ENCODE measurements around the gene JMY. TPM values are rescaled to one million over a fixed set of nuclear protein-coding genes. Genes with fewer than 3 reads are reported as not detected.

JMY gene
- total RNA-seq, 2 experiments from 2014 or later, result 6.1 to 6.3 TPM

DNA sequence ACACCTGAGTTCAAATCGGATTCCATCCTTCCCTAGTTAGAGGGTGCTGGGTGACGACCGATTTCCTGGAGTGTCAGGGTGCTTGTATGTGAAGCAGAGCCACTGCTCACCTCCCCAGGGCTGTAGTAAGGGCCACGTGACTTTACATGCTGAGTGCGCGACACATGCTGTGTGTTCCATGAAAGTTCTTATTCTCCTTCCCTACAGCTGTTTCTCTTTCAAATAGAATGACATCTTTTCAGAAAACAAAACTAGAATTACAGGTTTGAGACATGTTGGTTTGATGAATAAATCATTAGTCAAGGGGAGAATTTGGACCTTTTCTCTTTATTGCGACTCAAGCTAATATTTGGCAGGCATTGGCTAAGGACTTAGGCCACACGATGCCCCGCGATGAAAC, 113.1 kb downstream of the JMY start:
- Mint-ChIP-seq H3K9me3 (peaks cover 2% of the 10 kb centered on the region), H3K4me1 (ENCODE audit: low read depth) (no peaks in the 10 kb centered on the region), H3K4me3 (no peak overlapping the region), H3K36me3 (ENCODE audit: low read depth) (peaks cover 1% of the 10 kb centered on the region), H3K27ac (no peak overlapping the region), H3K27me3 (no peaks in the 10 kb centered on the region)
- intact Hi-C loops (cut with micrococcal nuclease), result no loop called here
- TF ChIP-seq, protein P1, sequence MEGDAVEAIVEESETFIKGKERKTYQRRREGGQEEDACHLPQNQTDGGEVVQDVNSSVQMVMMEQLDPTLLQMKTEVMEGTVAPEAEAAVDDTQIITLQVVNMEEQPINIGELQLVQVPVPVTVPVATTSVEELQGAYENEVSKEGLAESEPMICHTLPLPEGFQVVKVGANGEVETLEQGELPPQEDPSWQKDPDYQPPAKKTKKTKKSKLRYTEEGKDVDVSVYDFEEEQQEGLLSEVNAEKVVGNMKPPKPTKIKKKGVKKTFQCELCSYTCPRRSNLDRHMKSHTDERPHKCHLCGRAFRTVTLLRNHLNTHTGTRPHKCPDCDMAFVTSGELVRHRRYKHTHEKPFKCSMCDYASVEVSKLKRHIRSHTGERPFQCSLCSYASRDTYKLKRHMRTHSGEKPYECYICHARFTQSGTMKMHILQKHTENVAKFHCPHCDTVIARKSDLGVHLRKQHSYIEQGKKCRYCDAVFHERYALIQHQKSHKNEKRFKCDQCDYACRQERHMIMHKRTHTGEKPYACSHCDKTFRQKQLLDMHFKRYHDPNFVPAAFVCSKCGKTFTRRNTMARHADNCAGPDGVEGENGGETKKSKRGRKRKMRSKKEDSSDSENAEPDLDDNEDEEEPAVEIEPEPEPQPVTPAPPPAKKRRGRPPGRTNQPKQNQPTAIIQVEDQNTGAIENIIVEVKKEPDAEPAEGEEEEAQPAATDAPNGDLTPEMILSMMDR (IDR thresholded peaks at IDR 0.05), result no peak
- POLR2A ChIA-PET, result no interaction called here
- ATAC-seq (no peak), DNase-seq (no peak)
- CTCF ChIA-PET, result no interaction called here

DNA sequence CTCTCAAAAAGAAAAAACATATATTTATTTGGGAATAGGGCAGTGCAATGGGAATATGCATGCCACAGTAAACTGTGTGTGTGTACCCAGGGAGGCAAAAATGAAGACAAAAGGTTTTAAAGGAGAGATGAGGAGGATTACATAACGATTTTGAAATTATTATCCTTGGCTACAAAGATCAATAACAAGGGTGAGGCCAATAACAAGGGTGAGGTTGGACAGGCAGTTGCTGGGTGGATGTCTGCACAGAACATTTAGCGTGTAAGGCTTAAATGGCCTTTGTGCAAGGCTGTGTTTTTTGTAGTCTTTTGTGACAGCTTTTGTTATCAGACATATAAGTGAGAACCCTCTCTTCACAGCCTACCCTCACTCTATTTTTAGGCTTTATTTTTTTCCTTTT, 114.0 kb downstream of the JMY start:
- TF ChIP-seq, protein P1 (IDR thresholded peaks at IDR 0.05), result no peak
- intact Hi-C loops (cut with micrococcal nuclease), result no loop called here
- ATAC-seq (no peak), DNase-seq (no peak)
- POLR2A ChIA-PET, result no interaction called here
- peaks cover 1% of the 10 kb centered on the region for H3K36me3 Mint-ChIP-seq (ENCODE audit: low read depth)
- no peaks in the 10 kb centered on the region for H3K4me1 Mint-ChIP-seq (ENCODE audit: low read depth)
- no peak overlapping the region for H3K4me3 Mint-ChIP-seq
- CTCF ChIA-PET, result no interaction called here
- no peak overlapping the region for H3K27ac Mint-ChIP-seq
- H3K27me3 Mint-ChIP-seq, result no peaks in the 10 kb centered on the region
- peaks cover 2% of the 10 kb centered on the region for H3K9me3 Mint-ChIP-seq

DNA sequence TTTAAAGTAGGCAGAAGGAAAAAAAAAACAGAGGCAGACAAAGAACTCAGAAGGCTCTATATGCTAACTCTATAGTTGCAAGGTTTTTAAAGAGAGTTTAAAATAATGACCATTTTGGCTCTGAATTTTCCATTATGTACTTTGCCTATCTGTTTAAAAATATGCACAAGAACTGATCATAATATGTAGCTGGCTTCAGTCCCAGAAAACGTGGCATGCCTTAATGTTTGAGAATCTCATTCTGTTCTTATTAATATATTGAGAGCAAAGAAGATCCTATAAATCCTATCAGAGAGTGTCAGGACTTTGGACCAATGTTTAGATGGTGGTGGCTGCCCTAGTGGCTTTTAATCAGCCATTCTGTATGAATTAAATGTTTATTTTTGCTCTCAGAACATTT, 121.5 kb downstream of the JMY start:
- no peak for ATAC-seq
- intact Hi-C loops (cut with micrococcal nuclease), result no loop called here
- no peak for DNase-seq
- TF ChIP-seq, protein P1 (IDR thresholded peaks at IDR 0.05), result no peak
- Mint-ChIP-seq H3K4me3 (no peak overlapping the region), H3K36me3 (ENCODE audit: low read depth) (no peaks in the 10 kb centered on the region), H3K9me3 (peaks cover 2% of the 10 kb centered on the region), H3K27ac (no peak overlapping the region), H3K4me1 (ENCODE audit: low read depth) (no peaks in the 10 kb centered on the region), H3K27me3 (peaks cover 2% of the 10 kb centered on the region)
- ChIA-PET CTCF (interaction anchor here (1.5 kb wide), 1 partner anchor 90 kb away, joined by 3 read pairs; no protein-coding TSS in a partner anchor), POLR2A (no interaction called here)

Other genes starting within 250 kb of the JMY start
- gene DMGDH, start 166.5 kb upstream of the JMY start, total RNA-seq, result 1 to 10 TPM in 1 of 2 experiments, under 1 TPM in 1; 0.45 to 1.3 TPM
- gene BHMT2, start 166.4 kb upstream of the JMY start, total RNA-seq, result not detected
- not detected for gene BHMT, start 124.3 kb upstream of the JMY start, total RNA-seq

Measured in activated CD8-positive, alpha-beta T cell treated with anti-CD3 and anti-CD28 coated beads for 36 hours (primary cell).